Liver (tissue), 9 donors: ENCODE data around the gene TECTA. TPM values are rescaled to one million over a fixed set of nuclear protein-coding genes. Genes with fewer than 3 reads are reported as not detected.

Source experiments
- DNase-seq: peaks from one replicate; pipeline ENCODE4 v3.0.0-alpha.2; 2017; ENCODE audit warnings: low spot score
- H3K27ac ChIP-seq, 2 donors: one replicate each; pipeline ENCODE4 v1.7.0; 2013; ENCODE audit warnings: inconsistent platforms in 2 of 2, low read length in 2 of 2, control low read depth in 1 of 2, low read depth in 1 of 2, mild to moderate bottlenecking in 1 of 2
- H3K27me3 ChIP-seq, 4 donors: one replicate each; pipeline versions ENCODE4 v1.6.1 to v1.7.0; 2013; ENCODE audit warnings: low read length in 3 of 4, inconsistent platforms in 1 of 4, mild to moderate bottlenecking in 1 of 4, moderate library complexity in 1 of 4; ENCODE audit not compliant: control insufficient read depth in 4 of 4, insufficient read depth in 4 of 4
- H3K36me3 ChIP-seq, 4 donors: one replicate each; pipeline versions ENCODE4 v1.6.1 to v1.7.0; 2013; ENCODE audit warnings: low read length in 3 of 4, mild to moderate bottlenecking in 3 of 4, low read depth in 1 of 4, moderate library complexity in 1 of 4; ENCODE audit not compliant: control insufficient read depth in 4 of 4, insufficient read depth in 3 of 4
- H3K4me1 ChIP-seq, 4 donors: one replicate each; pipeline versions ENCODE4 v1.6.1 to v1.7.0; 2013; ENCODE audit warnings: low read length in 3 of 4, mild to moderate bottlenecking in 3 of 4, moderate library complexity in 1 of 4; ENCODE audit not compliant: control insufficient read depth in 4 of 4, insufficient read depth in 4 of 4
- H3K4me3 ChIP-seq, 3 donors: one replicate each; pipeline versions ENCODE4 v1.6.1 to v1.7.0; 2013; ENCODE audit warnings: low read length in 3 of 3, control low read depth in 1 of 3, low read depth in 1 of 3, mild to moderate bottlenecking in 1 of 3
- H3K9ac ChIP-seq, 2 donors: one replicate each; pipeline ENCODE4 v1.7.0; 2013; ENCODE audit warnings: low read length in 2 of 2, mild to moderate bottlenecking in 2 of 2, moderate library complexity in 2 of 2, control low read depth in 1 of 2, low read depth in 1 of 2
- H3K9me3 ChIP-seq, 4 donors: one replicate each; pipeline versions ENCODE4 v1.6.1 to v1.7.0; 2013; ENCODE audit warnings: low read length in 3 of 4; ENCODE audit not compliant: control insufficient read depth in 4 of 4
- ATF3 ChIP-seq: IDR thresholded peaks from 2 replicates; pipeline ENCODE4 v1.6.1; 2016; ENCODE audit warnings: antibody characterized with exemption
- FOXA1 ChIP-seq: IDR thresholded peaks from 2 replicates; pipeline ENCODE4 v1.6.1; 2016; ENCODE audit warnings: antibody characterized with exemption
- FOXA2 ChIP-seq: IDR thresholded peaks from 2 replicates; pipeline ENCODE4 v1.6.1; 2016; ENCODE audit warnings: antibody characterized with exemption
- GABPA ChIP-seq, 2 donors: IDR thresholded peaks in 1 of 2; conservative IDR thresholded peaks in 1 of 2; 2 replicates each; pipeline ENCODE4 v1.6.1; 2016; ENCODE audit warnings: antibody characterized with exemption in 2 of 2, mild to moderate bottlenecking in 1 of 2, moderate library complexity in 1 of 2
- HNF4A ChIP-seq, 2 donors: conservative IDR thresholded peaks; 2 replicates each; pipeline ENCODE4 v1.6.1; 2016; ENCODE audit warnings: antibody characterized with exemption in 2 of 2, mild to moderate bottlenecking in 2 of 2
- HNF4G ChIP-seq: IDR thresholded peaks from 2 replicates; pipeline ENCODE4 v1.6.1; 2016; ENCODE audit warnings: antibody characterized with exemption
- MAX ChIP-seq: IDR thresholded peaks from 2 replicates; pipeline ENCODE4 v1.6.1; 2016; ENCODE audit warnings: antibody characterized with exemption
- NR2F2 ChIP-seq: IDR thresholded peaks from 2 replicates; pipeline ENCODE4 v1.6.1; 2016; ENCODE audit warnings: antibody characterized with exemption
- RAD21 ChIP-seq, 2 donors: IDR thresholded peaks; 2 replicates each; pipeline ENCODE4 v1.6.1; 2016; ENCODE audit warnings: antibody characterized with exemption in 2 of 2, mild to moderate bottlenecking in 2 of 2
- REST ChIP-seq: IDR thresholded peaks from 2 replicates; pipeline ENCODE4 v1.6.1; 2016; ENCODE audit warnings: antibody characterized with exemption, mild to moderate bottlenecking
- RXRA ChIP-seq, 2 donors: IDR thresholded peaks; 2 replicates each; pipeline ENCODE4 v1.6.1; 2017 to 2018; ENCODE audit warnings: antibody characterized with exemption in 2 of 2, mild to moderate bottlenecking in 1 of 2
- SP1 ChIP-seq: IDR thresholded peaks from 2 replicates; pipeline ENCODE4 v1.6.1; 2018; ENCODE audit warnings: antibody characterized with exemption, mild to moderate bottlenecking
- TAF1 ChIP-seq: conservative IDR thresholded peaks from 2 replicates; pipeline ENCODE4 v1.6.1; 2016; ENCODE audit warnings: antibody characterized with exemption, mild to moderate bottlenecking
- YY1 ChIP-seq: IDR thresholded peaks from 2 replicates; pipeline ENCODE4 v1.6.1; 2016; ENCODE audit warnings: antibody characterized with exemption, mild to moderate bottlenecking
- ZBTB33 ChIP-seq: IDR thresholded peaks from 2 replicates; pipeline ENCODE4 v1.6.1; 2016; ENCODE audit warnings: antibody characterized with exemption
- WGBS: extraction: QIAGEN DNeasy Blood & Tissue Kit; methylation state at CpG from one replicate; pipeline ENCODE4 v1.1.7; 2013; 5-methylcytosine and 5-hydroxymethylcytosine counted together
- polyA plus RNA-seq, 2 donors: library from polyadenylated mRNA; stranded (reverse) in 1 of 2; unstranded in 1 of 2; fragments of 200-250 nt in 1 of 2; fragments of >200 nt in 1 of 2; fragmentation: Nextera tagmentation in 1 of 2; extraction: Ambion mirVana in 1 of 2; gene quantifications; one replicate each; pipeline versions ENCODE4 v1.2.1 to v1.2.3, GENCODE V29; 2013 to 2015
- total RNA-seq, 2 donors: library from RNA; depleted of rRNA; stranded (reverse); fragments of >200 nt; gene quantifications; one replicate each; pipeline ENCODE4 v1.2.3, GENCODE V29; 2014
- donor health status: healthy.
- donor health status: healthy.
- donor health status: healthy.
- donor health status: healthy.
- donor health status: healthy.

Gene TECTA
- total and polyA plus RNA-seq, 4 donors: 0.46 to 2.4 (median 0.73) TPM

- no peak for TF ChIP-seq ZBTB33
Measured at GRCh38 chr11:121198491-121198890, 97.4 kb downstream of the TECTA start (continued).

GRCh38 chr11:121199516-121199915, 98.5 kb downstream of the TECTA start:
- TF ChIP-seq RAD21 (IDR thresholded peaks at IDR 0.05) (no peak), FOXA1 (no peak), YY1 (no peak), REST (no peak), NR2F2 (no peak), TAF1 (no peak), HNF4A (conservative IDR thresholded peaks at IDR 0.05) (no peak), HNF4G (no peak), GABPA (IDR thresholded peaks at IDR 0.05 in 1 of 2, conservative IDR thresholded peaks at IDR 0.05 in 1 of 2) (no peak), ATF3 (no peak), MAX (no peak), SP1 (no peak), FOXA2 (no peak), RXRA (IDR thresholded peaks at IDR 0.05) (no peak), ZBTB33 (no peak)
- Histone ChIP-seq H3K27ac (no peak overlapping the region), H3K4me3 (no peak overlapping the region), H3K9me3 (no peaks in the 10 kb centered on the region), H3K27me3 (no peaks in the 10 kb centered on the region), H3K9ac (no peak overlapping the region), H3K4me1 (peaks cover 0 to 6% (median 2%) of the 10 kb centered on the region in 4 donors), H3K36me3 (no peaks in the 10 kb centered on the region)
- WGBS: 40% methylated on average over 3 of the region's 3 CpGs
- DNase-seq: no peak
